GM10847 (cell line): Measurements from ENCODE around the gene UGT1A10.

ENCODE experiments used
- POLR2A ChIP-seq: IDR thresholded peaks from 2 replicates; pipeline ENCODE4 v1.6.1; 2011; ENCODE audit not compliant: insufficient read length; ENCODE audit errors: extremely low read depth

The UGT1A10 gene

DNA sequence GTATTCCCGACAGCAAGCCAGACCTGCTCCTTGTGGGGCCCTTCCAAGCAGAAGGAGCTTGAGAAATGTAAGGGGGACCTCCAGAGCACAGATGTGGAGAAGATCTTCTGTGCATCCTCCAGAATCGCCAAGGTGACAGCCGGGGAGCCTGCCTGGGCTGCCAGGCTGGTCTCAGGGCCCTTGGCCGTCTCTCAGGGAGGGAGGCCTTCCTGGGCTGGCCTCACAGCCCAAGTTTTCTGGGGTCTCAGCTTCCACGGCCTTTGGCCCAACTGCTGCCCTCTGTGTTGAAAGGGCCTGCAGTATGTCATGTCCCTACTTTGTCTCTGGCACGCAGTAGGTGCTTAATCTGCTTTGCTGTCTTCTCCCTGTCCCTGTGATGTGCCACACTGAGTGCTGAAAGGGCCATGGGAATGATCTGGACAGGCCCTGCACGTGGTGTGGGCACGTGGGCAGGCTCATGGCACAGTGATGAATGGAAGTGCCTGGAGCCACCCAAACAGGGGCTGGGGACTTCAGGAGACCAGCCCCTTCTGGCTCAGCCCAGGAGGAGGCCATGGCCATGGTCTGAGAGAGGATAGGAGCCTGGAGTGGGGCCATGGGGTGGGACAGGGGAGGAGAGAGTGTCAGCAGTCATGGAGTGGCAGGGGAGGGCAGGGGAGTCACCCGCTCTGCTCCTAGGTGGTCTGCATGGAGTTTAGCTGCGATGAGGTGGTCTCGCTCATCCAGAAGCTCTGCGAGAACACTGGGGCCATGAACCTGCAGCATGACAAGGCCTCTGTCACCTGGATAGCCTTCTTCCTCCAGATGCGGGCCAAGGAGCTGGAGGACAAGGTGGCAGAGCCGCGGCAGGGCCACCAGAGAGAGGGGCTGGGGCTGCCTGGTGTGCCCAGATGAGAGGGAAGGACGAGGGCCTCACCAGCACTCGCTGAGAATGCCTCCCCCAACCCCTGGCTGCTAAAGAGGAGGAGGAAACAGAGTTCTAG is 182.7 kb downstream of the UGT1A10 start:
- no peak for TF ChIP-seq POLR2A

DNA sequence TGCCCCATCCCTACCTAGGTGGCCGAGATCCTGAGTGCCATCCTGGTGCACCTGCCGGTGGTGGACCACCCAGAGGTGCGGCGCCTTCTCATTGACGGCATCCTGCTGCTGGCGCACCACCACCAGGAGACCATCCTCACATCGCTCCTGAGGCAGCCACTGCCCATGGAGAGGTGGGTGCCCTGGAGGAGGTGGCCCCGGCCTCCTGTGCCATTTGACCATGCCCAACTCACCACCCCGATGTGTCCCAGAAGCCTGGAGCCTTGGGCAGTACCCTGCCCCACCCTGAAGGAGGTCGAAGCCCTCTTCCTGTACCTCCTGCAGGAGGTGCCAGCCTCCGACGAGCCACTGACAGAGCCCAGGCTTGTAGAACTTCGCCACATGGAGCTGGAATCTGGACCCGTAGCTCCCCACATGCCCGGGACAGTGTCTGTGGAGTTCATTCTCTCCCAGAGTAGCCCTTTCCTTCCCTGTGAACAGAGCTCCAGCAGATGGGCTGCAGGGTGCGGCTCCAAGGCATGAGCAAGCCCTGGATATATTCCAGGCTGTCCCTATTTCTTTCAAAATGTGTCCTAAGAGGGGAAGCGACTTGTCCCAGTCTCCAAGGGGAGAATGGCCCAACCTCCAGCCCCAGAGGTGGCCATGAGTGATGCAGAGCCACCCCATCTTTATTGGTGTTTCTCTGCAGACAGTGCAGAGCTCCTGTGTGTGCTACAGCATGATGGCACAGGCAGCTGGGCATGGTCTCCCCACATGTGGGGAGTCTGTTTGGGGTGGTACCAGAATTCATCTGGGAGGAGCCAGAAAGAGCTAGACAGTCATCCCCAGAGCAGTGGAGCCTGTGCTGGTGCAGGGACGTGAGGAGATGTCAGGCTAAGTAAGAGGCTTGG is 183.9 kb downstream of the UGT1A10 start:
- no peak for TF ChIP-seq POLR2A

DNA sequence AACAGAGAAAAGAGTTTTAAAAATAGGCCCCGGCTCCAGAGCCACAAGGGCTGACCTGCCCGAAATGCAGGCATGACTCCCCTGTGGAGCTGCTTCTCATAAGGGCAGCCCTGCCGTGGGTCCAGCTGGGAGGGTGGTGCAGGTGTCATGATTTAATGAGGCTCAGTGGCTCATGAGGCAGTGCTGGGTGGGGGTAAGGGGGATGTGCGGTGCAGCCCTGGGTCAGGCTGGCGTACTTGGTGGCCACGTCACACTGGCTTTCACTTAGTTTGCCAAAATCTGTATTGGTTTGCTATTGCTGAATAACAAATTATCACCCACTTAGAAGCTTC is 184.5 kb downstream of the UGT1A10 start:
- TF ChIP-seq POLR2A, result no peak

DNA sequence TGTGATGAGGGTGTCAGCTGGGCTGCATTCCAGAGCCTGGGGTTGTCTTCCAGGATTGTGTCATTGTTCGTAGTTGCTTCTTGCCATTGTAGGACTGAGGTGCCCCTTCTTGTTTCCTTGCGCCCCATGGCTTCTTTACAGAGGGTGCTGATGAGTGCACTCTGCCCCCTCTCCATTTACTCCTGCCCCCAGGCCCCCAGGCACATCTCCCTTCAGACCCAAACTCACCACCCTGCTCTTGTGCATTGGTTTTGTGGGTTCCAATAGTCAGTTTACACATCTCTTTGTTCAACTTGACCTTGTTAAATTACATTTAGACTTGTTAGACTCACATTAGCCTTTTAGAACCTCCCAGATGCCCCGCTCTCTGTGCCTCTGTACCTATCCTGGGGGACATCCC is 184.9 kb downstream of the UGT1A10 start:
- no peak for TF ChIP-seq POLR2A

DNA sequence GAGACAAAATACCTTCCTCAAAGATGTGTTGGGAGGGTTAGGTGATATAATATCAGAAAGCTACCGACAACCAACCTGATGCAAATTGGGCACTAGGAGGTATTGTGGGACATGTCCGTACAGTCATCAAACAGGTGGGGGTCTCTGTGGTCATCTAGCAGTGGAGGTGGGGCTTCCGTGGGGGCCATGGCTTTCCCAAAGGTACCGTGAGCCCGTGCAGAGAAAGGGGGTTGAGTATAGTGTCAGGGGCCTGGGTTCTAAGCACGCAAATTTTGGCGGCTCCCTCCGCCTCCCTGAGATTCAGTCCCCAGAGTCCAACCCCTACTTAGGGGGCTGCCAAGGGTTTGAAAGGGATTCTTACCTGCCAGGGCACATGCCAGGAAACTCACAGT is 185.5 kb downstream of the UGT1A10 start:
- no peak for TF ChIP-seq POLR2A

DNA sequence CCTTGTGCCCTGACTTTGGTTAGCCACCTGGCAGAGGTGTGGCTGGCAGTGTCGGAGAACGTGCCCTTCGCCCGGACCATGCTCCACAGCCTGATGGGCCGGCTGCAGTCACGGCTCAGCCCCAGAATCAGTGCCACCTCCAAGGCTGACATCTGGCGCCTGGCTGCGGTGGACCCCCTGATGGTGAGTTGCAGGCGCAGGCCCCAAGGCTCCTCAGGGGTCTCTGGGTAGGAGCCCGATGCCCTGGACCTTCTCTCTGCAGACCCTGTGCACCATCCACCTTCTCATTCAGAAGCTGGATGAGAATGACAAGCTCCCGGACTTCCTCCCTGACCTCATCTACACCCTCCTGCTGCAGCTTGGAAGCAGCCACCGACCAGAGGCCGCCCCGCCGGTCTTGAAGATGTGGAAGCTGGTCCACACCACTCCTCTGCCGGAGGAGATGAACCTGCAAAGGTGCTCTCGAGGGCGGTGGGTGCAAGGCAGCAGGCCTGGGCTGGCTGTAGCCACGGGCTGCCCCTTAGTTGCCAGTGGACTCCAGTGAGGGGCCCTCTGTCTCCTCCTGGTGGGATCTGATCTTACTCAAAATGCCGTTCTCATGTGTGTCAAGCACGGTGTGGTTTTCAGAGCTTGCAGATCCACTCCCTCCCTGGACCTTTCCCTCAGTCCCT is 186.0 kb downstream of the UGT1A10 start:
- no peak for TF ChIP-seq POLR2A
